ENCODE measurements around the gene SLC22A14.
"Not testable (repeated sequence)": the region's sequence is repeated elsewhere in the genome, so short reads cannot be mapped to it uniquely, and the experiment has no call there.

The SLC22A14 gene

GRCh38 chr3:38281895-38282686 is at the start of gene SLC22A14:
SLC22A14 (plus strand) TSS chr3:38282294; CDS start chr3:38306027, 23,733 bp downstream.
- no peak within 1 kb of the TSS for H3K27ac Mint-ChIP-seq

GRCh38 chr3:38232701-38233100 is 49.4 kb upstream of the SLC22A14 start:
- Mint-ChIP-seq H3K4me3 (no peak overlapping the region), H3K27me3 (ENCODE audit: low read depth) (no peaks in the 10 kb centered on the region), H3K9me3 (peaks cover 7% of the 10 kb centered on the region), H3K36me3 (ENCODE audit: low read depth) (peaks cover 48% of the 10 kb centered on the region), H3K27ac (no peak overlapping the region), H3K4me1 (ENCODE audit: low read depth) (no peaks in the 10 kb centered on the region)

More at GRCh38 chr3:38281895-38282686, at the start of gene SLC22A14:
- H3K4me3 Mint-ChIP-seq = no peak within 1 kb of the TSS
- H3K36me3 Mint-ChIP-seq (ENCODE audit: low read depth) = peaks cover 2% of the 10 kb centered on the region
- no peaks in the 10 kb centered on the region for H3K27me3 Mint-ChIP-seq (ENCODE audit: low read depth)
- H3K9me3 Mint-ChIP-seq = no peaks in the 10 kb centered on the region
- H3K4me1 Mint-ChIP-seq (ENCODE audit: low read depth) = no peaks in the 10 kb centered on the region

GRCh38 chr3:38235466-38235865 is 46.6 kb upstream of the SLC22A14 start:
- Mint-ChIP-seq H3K27me3 (ENCODE audit: low read depth) (no peaks in the 10 kb centered on the region), H3K9me3 (peaks cover 19% of the 10 kb centered on the region), H3K36me3 (ENCODE audit: low read depth) (peaks cover 64% of the 10 kb centered on the region), H3K4me3 (no peak overlapping the region), H3K4me1 (ENCODE audit: low read depth) (no peaks in the 10 kb centered on the region), H3K27ac (no peak overlapping the region)

DNA sequence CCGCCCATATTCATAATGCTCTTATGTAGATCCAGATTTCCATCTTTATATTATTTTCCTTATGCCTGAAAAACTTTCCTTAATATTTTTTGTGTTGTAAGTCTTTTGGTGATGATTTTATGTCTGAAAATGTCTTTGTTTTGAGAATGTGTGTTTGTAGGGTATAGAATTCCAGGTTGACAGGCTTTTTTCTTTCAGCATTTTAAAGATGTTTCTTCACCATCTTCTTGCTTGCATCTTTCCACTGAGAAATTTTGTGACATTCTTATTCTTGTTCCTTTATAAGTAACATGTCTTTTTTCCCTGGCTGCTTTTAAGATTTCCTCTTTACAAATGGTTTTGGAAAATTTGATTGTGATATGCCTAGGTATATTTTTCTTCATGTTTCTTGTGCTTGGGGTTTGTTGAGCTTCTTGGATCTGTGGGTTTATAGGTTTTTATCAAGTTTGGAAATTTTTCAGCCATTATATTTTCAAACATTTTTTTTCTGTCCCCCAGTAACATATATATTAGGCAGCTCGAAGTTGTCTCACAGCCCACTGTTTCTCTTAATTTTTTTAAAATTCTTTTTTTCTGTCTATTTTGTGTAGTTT is 43.6 kb upstream of the SLC22A14 start:
- H3K4me1 Mint-ChIP-seq (ENCODE audit: low read depth) = peaks cover 3% of the 10 kb centered on the region
- no peak overlapping the region for H3K27ac Mint-ChIP-seq

GRCh38 chr3:38242812-38243211 is 39.3 kb upstream of the SLC22A14 start:
- H3K9me3 Mint-ChIP-seq = peaks cover 11% of the 10 kb centered on the region
- H3K4me3 Mint-ChIP-seq; H3K4me1 Mint-ChIP-seq (ENCODE audit: low read depth); H3K27me3 Mint-ChIP-seq (ENCODE audit: low read depth); H3K27ac Mint-ChIP-seq: not testable (repeated sequence)
- H3K36me3 Mint-ChIP-seq (ENCODE audit: low read depth) = peaks cover 49% of the 10 kb centered on the region

More for the DNA sequence above, 43.6 kb upstream of the SLC22A14 start:
- Mint-ChIP-seq H3K27me3 (ENCODE audit: low read depth) (no peaks in the 10 kb centered on the region), H3K4me3 (no peak overlapping the region), H3K9me3 (peaks cover 19% of the 10 kb centered on the region), H3K36me3 (ENCODE audit: low read depth) (peaks cover 64% of the 10 kb centered on the region)

DNA sequence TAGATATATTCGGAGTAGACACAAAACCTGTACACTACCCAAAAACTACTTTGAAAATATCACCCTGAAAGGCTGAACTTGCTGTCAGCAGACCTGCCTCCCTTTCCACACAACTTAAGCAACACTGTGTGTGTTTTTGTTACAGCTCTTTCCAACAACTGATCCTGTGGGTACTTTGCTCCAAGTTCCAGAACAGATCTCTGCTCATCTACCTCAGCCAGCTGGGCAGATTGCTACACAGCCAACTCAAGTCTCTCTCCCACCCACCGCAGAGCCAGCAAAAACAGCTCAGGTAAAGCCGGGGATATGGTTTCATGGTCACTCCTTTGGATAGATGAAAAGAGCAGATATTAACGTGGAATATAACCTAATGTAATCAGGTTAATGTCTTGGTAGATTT is 36.2 kb upstream of the SLC22A14 start:
- Mint-ChIP-seq H3K9me3 (no peaks in the 10 kb centered on the region), H3K4me1 (ENCODE audit: low read depth) (peaks cover 3% of the 10 kb centered on the region), H3K36me3 (ENCODE audit: low read depth) (peaks cover 40% of the 10 kb centered on the region), H3K4me3 (no peak overlapping the region), H3K27ac (no peak overlapping the region), H3K27me3 (ENCODE audit: low read depth) (no peaks in the 10 kb centered on the region)

- Mint-ChIP-seq H3K4me1 (ENCODE audit: low read depth) (peaks cover 3% of the 10 kb centered on the region), H3K4me3 (no peak overlapping the region), H3K9me3 (no peaks in the 10 kb centered on the region), H3K27ac (no peak overlapping the region), H3K36me3 (ENCODE audit: low read depth) (peaks cover 50% of the 10 kb centered on the region), H3K27me3 (ENCODE audit: low read depth) (no peaks in the 10 kb centered on the region)
Observed at GRCh38 chr3:38247366-38248035, 34.6 kb upstream of the SLC22A14 start.

DNA sequence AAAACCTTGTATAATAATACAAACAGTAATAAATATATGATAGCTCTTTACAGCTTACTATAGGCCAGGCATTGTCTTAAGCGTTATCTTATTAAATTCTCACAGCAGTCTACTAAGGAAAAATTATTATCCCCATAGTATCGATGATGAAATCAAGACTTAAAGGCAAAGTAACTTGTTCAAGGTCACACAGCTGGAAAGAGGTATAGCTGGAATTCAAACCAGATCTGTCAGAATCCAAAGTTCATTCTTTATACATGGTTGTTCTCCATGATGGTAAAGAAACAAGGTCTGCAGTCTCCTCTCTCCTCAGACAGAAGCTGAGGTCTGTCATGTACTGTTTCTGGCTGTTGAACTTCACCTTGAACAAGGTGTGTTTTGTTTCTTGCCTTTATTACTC is 31.9 kb upstream of the SLC22A14 start:
- Mint-ChIP-seq H3K36me3 (ENCODE audit: low read depth) (peaks cover 61% of the 10 kb centered on the region), H3K27me3 (ENCODE audit: low read depth) (no peaks in the 10 kb centered on the region), H3K27ac (no peak overlapping the region), H3K4me1 (ENCODE audit: low read depth) (peaks cover 8% of the 10 kb centered on the region), H3K9me3 (no peaks in the 10 kb centered on the region), H3K4me3 (no peak overlapping the region)

- H3K27ac Mint-ChIP-seq = no peak overlapping the region
- H3K9me3 Mint-ChIP-seq = no peaks in the 10 kb centered on the region
- H3K4me3 Mint-ChIP-seq = no peak overlapping the region
- H3K4me1 Mint-ChIP-seq (ENCODE audit: low read depth) = peaks cover 12% of the 10 kb centered on the region
- H3K36me3 Mint-ChIP-seq (ENCODE audit: low read depth) = peaks cover 67% of the 10 kb centered on the region
- H3K27me3 Mint-ChIP-seq (ENCODE audit: low read depth) = no peaks in the 10 kb centered on the region
Observed at GRCh38 chr3:38251197-38251596, 30.9 kb upstream of the SLC22A14 start.

DNA sequence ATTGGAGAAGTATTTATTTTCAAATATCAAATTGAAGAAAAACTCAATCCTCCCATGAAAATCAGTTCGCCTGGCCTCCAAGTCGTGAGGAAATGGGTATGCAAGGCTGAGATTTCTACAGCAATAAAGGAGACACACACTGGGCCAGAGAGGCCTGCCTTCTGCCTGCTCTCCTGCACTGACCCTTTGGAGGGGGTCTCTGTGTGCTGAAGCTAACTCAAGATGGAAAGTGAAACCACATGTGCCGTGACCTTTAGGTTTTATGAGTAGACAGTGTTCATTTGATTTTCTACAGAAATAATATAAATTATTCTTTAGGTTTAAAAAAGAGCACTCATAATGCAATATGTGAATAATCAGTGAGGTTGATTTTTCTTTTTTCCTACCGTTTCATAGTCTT is 28.4 kb upstream of the SLC22A14 start:
- peaks cover 65% of the 10 kb centered on the region for H3K36me3 Mint-ChIP-seq (ENCODE audit: low read depth)
- H3K27me3 Mint-ChIP-seq (ENCODE audit: low read depth) = no peaks in the 10 kb centered on the region
- H3K27ac Mint-ChIP-seq = no peak overlapping the region
- H3K4me3 Mint-ChIP-seq = no peak overlapping the region
- peaks cover 19% of the 10 kb centered on the region for H3K4me1 Mint-ChIP-seq (ENCODE audit: low read depth)
- H3K9me3 Mint-ChIP-seq = no peaks in the 10 kb centered on the region

DNA sequence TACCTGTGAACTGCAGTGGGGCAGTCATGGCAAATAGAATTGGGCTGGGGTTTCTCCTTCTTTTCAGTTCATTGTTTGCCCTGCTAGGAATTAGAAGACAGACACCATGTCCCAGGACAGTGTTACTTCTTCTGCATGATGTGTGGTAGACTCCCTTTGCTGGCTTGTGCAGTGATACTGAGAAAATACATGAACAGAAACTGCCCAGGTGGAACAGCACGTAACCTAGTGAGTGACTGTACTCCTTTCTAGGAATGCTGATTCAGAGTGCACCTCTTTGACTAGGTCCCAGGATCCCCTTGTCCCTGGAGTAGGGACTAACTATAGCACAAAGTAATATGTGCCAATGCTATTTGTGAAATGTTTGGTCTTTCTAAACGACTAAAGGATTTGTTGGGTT is 27.2 kb upstream of the SLC22A14 start:
- H3K27ac Mint-ChIP-seq = no peak overlapping the region
- no peaks in the 10 kb centered on the region for H3K27me3 Mint-ChIP-seq (ENCODE audit: low read depth)
- peaks cover 19% of the 10 kb centered on the region for H3K4me1 Mint-ChIP-seq (ENCODE audit: low read depth)
- no peak overlapping the region for H3K4me3 Mint-ChIP-seq
- peaks cover 58% of the 10 kb centered on the region for H3K36me3 Mint-ChIP-seq (ENCODE audit: low read depth)
- H3K9me3 Mint-ChIP-seq = no peaks in the 10 kb centered on the region

GRCh38 chr3:38255627-38256026 is 26.5 kb upstream of the SLC22A14 start:
- no peak overlapping the region for H3K4me3 Mint-ChIP-seq
- no peak overlapping the region for H3K27ac Mint-ChIP-seq
- no peaks in the 10 kb centered on the region for H3K9me3 Mint-ChIP-seq
- H3K36me3 Mint-ChIP-seq (ENCODE audit: low read depth) = peaks cover 57% of the 10 kb centered on the region
- peaks cover 24% of the 10 kb centered on the region for H3K4me1 Mint-ChIP-seq (ENCODE audit: low read depth)
- H3K27me3 Mint-ChIP-seq (ENCODE audit: low read depth) = no peaks in the 10 kb centered on the region

DNA sequence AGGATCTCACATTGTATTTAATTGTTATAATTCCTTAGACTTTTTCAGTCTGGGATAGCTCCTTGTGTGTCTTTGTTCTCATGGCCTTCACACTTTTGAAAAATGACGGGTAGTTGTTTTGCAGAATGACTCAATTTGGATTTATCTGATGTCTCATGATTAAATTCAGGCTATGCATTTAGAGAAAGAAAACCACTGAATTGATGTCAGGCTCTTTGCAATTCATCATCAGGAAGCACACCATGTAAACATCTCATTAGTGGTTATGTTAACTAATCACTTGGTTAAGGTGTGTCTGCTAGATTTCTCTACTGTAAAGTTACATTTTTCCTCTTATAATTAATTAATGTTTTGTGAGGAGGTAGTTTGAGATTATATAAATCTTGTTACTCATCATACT is 24.5 kb upstream of the SLC22A14 start:
- H3K4me3 Mint-ChIP-seq = no peak overlapping the region
- peaks cover 45% of the 10 kb centered on the region for H3K36me3 Mint-ChIP-seq (ENCODE audit: low read depth)
- H3K27ac Mint-ChIP-seq = no peak overlapping the region
- no peaks in the 10 kb centered on the region for H3K9me3 Mint-ChIP-seq
- peaks cover 24% of the 10 kb centered on the region for H3K4me1 Mint-ChIP-seq (ENCODE audit: low read depth)
- no peaks in the 10 kb centered on the region for H3K27me3 Mint-ChIP-seq (ENCODE audit: low read depth)

DNA sequence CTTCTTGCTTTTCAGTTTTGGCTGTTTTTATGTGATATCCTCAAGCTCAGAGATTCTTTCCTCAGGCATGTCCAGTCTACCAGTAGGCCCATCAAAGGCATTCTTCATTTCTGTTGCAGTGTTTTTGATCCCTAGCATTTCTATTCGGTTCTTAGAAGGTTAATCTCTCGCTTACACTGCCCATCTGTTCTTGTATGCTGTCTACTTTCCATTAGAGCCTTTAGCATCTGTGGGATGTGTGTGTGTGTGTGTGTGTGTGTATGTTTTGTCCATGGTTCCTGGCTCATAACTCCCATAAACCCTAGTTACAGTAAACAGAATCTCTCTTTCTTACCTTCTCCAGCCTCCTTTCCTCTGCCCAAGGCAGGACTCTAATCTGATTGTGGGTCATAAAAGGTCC is 21.6 kb upstream of the SLC22A14 start:
- H3K4me1 Mint-ChIP-seq (ENCODE audit: low read depth) = peaks cover 19% of the 10 kb centered on the region
- no peaks in the 10 kb centered on the region for H3K9me3 Mint-ChIP-seq
- peaks cover 19% of the 10 kb centered on the region for H3K36me3 Mint-ChIP-seq (ENCODE audit: low read depth)
- no peaks in the 10 kb centered on the region for H3K27me3 Mint-ChIP-seq (ENCODE audit: low read depth)
- no peak overlapping the region for H3K4me3 Mint-ChIP-seq
- no peak overlapping the region for H3K27ac Mint-ChIP-seq

- H3K9me3 Mint-ChIP-seq = no peaks in the 10 kb centered on the region
- H3K27me3 Mint-ChIP-seq (ENCODE audit: low read depth) = no peaks in the 10 kb centered on the region
- H3K27ac Mint-ChIP-seq = no peak overlapping the region
- no peak overlapping the region for H3K4me3 Mint-ChIP-seq
- peaks cover 2% of the 10 kb centered on the region for H3K36me3 Mint-ChIP-seq (ENCODE audit: low read depth)
- peaks cover 22% of the 10 kb centered on the region for H3K4me1 Mint-ChIP-seq (ENCODE audit: low read depth)
Observed at GRCh38 chr3:38264353-38264771, 17.7 kb upstream of the SLC22A14 start.

All from T-helper 1 cell treated with Interleukin-12 subunit alpha and Interleukin-12 subunit beta and Interleukin-4 antibody, amounts not matched to agents 30 μg/mL and 1 μg/mL, for 36 hours (primary cell).